K562 (cell line): ENCODE measurements around the gene ZNF219. TPM values are rescaled to one million over a fixed set of nuclear protein-coding genes. Genes with fewer than 3 reads are reported as not detected.

Source experiments
- ARNT ChIP-seq, 2 experiments: fragments of 450-650 bp; IDR thresholded peaks; 2 replicates each; pipeline ENCODE4 v1.6.1; 2016; ENCODE audit warnings: mild to moderate bottlenecking in 1 of 2
- BCL6 ChIP-seq: fragments of 250-450 bp; sonication (Bioruptor Pico); IDR thresholded peaks from 2 replicates; pipeline ENCODE4 v1.4.0; 2020
- CREBBP ChIP-seq: IDR thresholded peaks from one replicate; pipeline ENCODE4 v1.6.1; 2012; ENCODE audit warnings: low read depth, mild to moderate bottlenecking, control low read depth, inconsistent platforms, low read length
- DACH1 ChIP-seq: fragments of 450-650 bp; IDR thresholded peaks from 2 replicates; pipeline ENCODE4 v1.6.1; 2018; ENCODE audit not compliant: partially characterized antibody
- GATAD2B ChIP-seq: fragments of 450-650 bp; IDR thresholded peaks from 2 replicates; pipeline ENCODE4 v1.6.1; 2017; ENCODE audit warnings: mild to moderate bottlenecking, borderline replicate concordance
- MECOM ChIP-seq: fragments of 250-450 bp; sonication (Bioruptor Pico); IDR thresholded peaks from 2 replicates; pipeline ENCODE4 v1.8.0; 2022; ENCODE audit warnings: inconsistent platforms
- MYNN ChIP-seq, 2 experiments: sonication (generic); formaldehyde crosslinking in 1 of 2; IDR thresholded peaks; 2 replicates each; pipeline versions ENCODE4 v1.5.0 to v1.6.1; 2016 to 2020; ENCODE audit warnings: antibody characterized with exemption in 1 of 2, missing genetic modification reagents in 1 of 2
- PHF8 ChIP-seq: fragments of 200-600 bp; sonication (generic); IDR thresholded peaks from 2 replicates; pipeline ENCODE4 v1.6.1; 2012; ENCODE audit warnings: mixed run types, mild to moderate bottlenecking, inconsistent platforms, low read length, moderate library complexity, borderline replicate concordance
- PML ChIP-seq: IDR thresholded peaks from 2 replicates; pipeline ENCODE4 v1.6.1; 2012; ENCODE audit warnings: low read length, inconsistent platforms
- SNRNP70 ChIP-seq: fragments of 200-400 bp; formaldehyde crosslinking; optimal IDR thresholded peaks from 2 replicates; pipeline ENCODE3; 2017; ENCODE audit warnings: low read depth, low read length
- SREBF1 ChIP-seq: fragments of 150-350 bp; IDR thresholded peaks from 2 replicates; pipeline ENCODE4 v1.6.1; 2014; ENCODE audit warnings: antibody characterized with exemption, low read depth, low read length, borderline replicate concordance
- ZBTB7A ChIP-seq: IDR thresholded peaks from 2 replicates; pipeline ENCODE4 v1.6.1; 2011; ENCODE audit warnings: low read depth, mild to moderate bottlenecking, low read length, moderate library complexity, borderline replicate concordance; ENCODE audit not compliant: control insufficient read depth
- ZNF551 ChIP-seq: fragments of 250-450 bp; sonication (Bioruptor Pico); IDR thresholded peaks from 2 replicates; pipeline ENCODE4 v1.5.0; 2021; ENCODE audit warnings: mild to moderate bottlenecking, moderate library complexity
- polyA plus RNA-seq, 8 experiments: library from polyadenylated mRNA; depleted of rRNA in 4 of 8; stranded (reverse) in 5 of 8; unstranded in 3 of 8; fragments of >200 nt; fragmentation: Nextera tagmentation in 2 of 8; fragmentation: Illumina TruSeq in 1 of 8; extraction: Ambion mirVana in 2 of 8; extraction: Trizol in 1 of 8; gene quantifications; 2 replicates each; pipeline versions ENCODE4 v1.2.1 to v1.2.3, GENCODE V29; 2011 to 2014; ENCODE audit warnings: inconsistent platforms in 1 of 8, missing spikeins in 1 of 8
- total RNA-seq, 7 experiments: library from RNA; depleted of rRNA in 6 of 7; stranded (reverse); fragments of >200 nt in 6 of 7; fragmentation: Illumina TruSeq in 2 of 7; extraction: Trizol in 2 of 7; gene quantifications; 2 replicates each; pipeline versions ENCODE4 v1.2.1 to v1.2.3, GENCODE V29; 2011 to 2021; ENCODE audit warnings: low replicate concordance in 1 of 7
- TF ChIP-seq, protein P1 (sequence below): IDR thresholded peaks from 3 replicates; pipeline ENCODE4 v1.6.1; 2011; ENCODE audit warnings: borderline replicate concordance, mild to moderate bottlenecking, moderate library complexity; ENCODE audit not compliant: insufficient read length; ENCODE audit errors: extremely low read depth
- TF ChIP-seq, protein P2 (sequence below): fragments of 250-450 bp; sonication (Bioruptor Pico); IDR thresholded peaks from 2 replicates; pipeline ENCODE4 v1.8.0; 2022; ENCODE audit warnings: moderate library complexity, mild to moderate bottlenecking, inconsistent platforms
- TF ChIP-seq, protein P3 (sequence below), 2 experiments: fragments of 450-650 bp in 1 of 2; IDR thresholded peaks; 2 replicates each; pipeline ENCODE4 v1.6.1; 2011 to 2017; ENCODE audit warnings: low read depth in 2 of 2, antibody characterized with exemption in 1 of 2, borderline replicate concordance in 1 of 2, low read length in 1 of 2, mild to moderate bottlenecking in 1 of 2, mixed read lengths in 1 of 2; ENCODE audit not compliant: control insufficient read depth in 1 of 2

The ZNF219 gene
- total and polyA plus RNA-seq, 9 of the 15 experiments (the other 6 are each of a cell fraction or from before 2014, with no cell fraction given): 0.29 to 10.6 (median 2.8) TPM

DNA sequence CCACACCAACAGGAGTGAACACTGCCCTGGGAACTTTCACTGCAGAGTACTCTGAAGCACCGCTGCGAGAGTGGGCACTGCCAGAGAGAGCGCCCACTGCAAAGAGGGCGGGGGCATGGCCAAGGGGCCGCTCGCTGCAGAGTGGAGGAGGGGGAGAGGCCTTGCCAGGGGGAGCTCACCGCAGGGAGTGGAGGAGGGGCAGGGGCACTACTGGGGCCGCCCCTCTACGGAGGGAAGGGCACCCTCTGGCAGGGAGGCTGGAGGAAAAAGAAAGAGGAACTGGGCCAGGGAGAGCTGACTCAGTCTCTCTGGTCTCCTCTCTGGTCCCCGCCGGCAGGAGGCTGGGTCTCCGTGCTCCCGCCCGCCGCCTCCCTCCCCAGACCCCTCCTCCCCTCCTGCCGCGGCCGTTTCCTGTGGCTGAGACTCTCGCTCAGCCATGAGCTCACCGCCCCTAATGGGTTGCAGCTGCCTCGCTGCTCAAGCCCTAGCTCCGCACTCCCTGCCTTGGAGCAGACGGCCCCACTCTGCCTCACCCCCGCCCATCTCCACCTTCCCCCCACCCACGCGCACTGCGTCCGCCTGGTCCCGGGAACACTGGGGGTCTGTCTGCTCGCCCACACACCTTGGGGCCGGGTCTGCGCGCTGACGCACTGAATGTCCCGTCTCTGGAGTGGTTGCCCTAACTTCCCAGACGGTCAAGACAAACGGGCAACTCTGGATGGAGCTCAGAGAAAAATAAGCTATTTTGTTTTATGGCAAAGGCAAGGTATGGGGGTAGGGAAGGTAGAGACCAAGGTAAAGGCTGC lies 27.0 kb downstream of the ZNF219 start (continued):
- TF ChIP-seq, protein P1, sequence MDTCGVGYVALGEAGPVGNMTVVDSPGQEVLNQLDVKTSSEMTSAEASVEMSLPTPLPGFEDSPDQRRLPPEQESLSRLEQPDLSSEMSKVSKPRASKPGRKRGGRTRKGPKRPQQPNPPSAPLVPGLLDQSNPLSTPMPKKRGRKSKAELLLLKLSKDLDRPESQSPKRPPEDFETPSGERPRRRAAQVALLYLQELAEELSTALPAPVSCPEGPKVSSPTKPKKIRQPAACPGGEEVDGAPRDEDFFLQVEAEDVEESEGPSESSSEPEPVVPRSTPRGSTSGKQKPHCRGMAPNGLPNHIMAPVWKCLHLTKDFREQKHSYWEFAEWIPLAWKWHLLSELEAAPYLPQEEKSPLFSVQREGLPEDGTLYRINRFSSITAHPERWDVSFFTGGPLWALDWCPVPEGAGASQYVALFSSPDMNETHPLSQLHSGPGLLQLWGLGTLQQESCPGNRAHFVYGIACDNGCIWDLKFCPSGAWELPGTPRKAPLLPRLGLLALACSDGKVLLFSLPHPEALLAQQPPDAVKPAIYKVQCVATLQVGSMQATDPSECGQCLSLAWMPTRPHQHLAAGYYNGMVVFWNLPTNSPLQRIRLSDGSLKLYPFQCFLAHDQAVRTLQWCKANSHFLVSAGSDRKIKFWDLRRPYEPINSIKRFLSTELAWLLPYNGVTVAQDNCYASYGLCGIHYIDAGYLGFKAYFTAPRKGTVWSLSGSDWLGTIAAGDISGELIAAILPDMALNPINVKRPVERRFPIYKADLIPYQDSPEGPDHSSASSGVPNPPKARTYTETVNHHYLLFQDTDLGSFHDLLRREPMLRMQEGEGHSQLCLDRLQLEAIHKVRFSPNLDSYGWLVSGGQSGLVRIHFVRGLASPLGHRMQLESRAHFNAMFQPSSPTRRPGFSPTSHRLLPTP: no peak
- no peak for TF ChIP-seq MYNN (IDR thresholded peaks at IDR 0.05)
- no peak for TF ChIP-seq MYNN (CRISPR knock-in tag; IDR thresholded peaks at IDR 0.05)
- no peak for TF ChIP-seq MECOM (CRISPR knock-in tag)
- no peak for TF ChIP-seq ZNF551 (CRISPR knock-in tag)
- peak; percentile 80; the same call in 1 of the 2 replicates for TF ChIP-seq ZBTB7A
- TF ChIP-seq SREBF1: no peak
- TF ChIP-seq BCL6 (CRISPR knock-in tag): no peak
- TF ChIP-seq DACH1: no peak
- TF ChIP-seq, protein P2, sequence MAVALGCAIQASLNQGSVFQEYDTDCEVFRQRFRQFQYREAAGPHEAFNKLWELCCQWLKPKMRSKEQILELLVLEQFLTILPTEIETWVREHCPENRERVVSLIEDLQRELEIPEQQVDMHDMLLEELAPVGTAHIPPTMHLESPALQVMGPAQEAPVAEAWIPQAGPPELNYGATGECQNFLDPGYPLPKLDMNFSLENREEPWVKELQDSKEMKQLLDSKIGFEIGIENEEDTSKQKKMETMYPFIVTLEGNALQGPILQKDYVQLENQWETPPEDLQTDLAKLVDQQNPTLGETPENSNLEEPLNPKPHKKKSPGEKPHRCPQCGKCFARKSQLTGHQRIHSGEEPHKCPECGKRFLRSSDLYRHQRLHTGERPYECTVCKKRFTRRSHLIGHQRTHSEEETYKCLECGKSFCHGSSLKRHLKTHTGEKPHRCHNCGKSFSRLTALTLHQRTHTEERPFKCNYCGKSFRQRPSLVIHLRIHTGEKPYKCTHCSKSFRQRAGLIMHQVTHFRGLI (CRISPR knock-in tag): no peak
- no peak for TF ChIP-seq PML
- TF ChIP-seq SNRNP70: no peak
- TF ChIP-seq ARNT (IDR thresholded peaks at IDR 0.05): no peak
- no peak for TF ChIP-seq GATAD2B
- TF ChIP-seq, protein P3, sequence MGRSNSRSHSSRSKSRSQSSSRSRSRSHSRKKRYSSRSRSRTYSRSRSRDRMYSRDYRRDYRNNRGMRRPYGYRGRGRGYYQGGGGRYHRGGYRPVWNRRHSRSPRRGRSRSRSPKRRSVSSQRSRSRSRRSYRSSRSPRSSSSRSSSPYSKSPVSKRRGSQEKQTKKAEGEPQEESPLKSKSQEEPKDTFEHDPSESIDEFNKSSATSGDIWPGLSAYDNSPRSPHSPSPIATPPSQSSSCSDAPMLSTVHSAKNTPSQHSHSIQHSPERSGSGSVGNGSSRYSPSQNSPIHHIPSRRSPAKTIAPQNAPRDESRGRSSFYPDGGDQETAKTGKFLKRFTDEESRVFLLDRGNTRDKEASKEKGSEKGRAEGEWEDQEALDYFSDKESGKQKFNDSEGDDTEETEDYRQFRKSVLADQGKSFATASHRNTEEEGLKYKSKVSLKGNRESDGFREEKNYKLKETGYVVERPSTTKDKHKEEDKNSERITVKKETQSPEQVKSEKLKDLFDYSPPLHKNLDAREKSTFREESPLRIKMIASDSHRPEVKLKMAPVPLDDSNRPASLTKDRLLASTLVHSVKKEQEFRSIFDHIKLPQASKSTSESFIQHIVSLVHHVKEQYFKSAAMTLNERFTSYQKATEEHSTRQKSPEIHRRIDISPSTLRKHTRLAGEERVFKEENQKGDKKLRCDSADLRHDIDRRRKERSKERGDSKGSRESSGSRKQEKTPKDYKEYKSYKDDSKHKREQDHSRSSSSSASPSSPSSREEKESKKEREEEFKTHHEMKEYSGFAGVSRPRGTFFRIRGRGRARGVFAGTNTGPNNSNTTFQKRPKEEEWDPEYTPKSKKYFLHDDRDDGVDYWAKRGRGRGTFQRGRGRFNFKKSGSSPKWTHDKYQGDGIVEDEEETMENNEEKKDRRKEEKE (IDR thresholded peaks at IDR 0.05; ENCODE audit: borderline replicate concordance in 1 of 2, control insufficient read depth in 1 of 2, low read depth in 2 of 2, low read length in 1 of 2): no peak
- peak; percentile 13; the same call in 1 of the 2 replicates for TF ChIP-seq PHF8
- no peak for TF ChIP-seq CREBBP
